ENCODE measurements around the gene PTAFR. TPM values are rescaled to one million over a fixed set of nuclear protein-coding genes. Genes with fewer than 3 reads are reported as not detected.

The PTAFR gene
- polyA plus RNA-seq, 1 donor from 2014 or later, result 14.6 TPM

GRCh38 chr1:28104866-28105467 is 71.5 kb downstream of the PTAFR start:
- no peak overlapping the region for H3K27ac Mint-ChIP-seq
- H3K9me3 Mint-ChIP-seq, result no peaks in the 10 kb centered on the region
- H3K36me3 Mint-ChIP-seq, result no peaks in the 10 kb centered on the region
- peaks cover 0 to 2% (median 0%) of the 10 kb centered on the region in 3 donors for H3K4me1 Mint-ChIP-seq
- H3K27me3 Mint-ChIP-seq, result no peaks in the 10 kb centered on the region
- no peak overlapping the region for H3K4me3 Mint-ChIP-seq

GRCh38 chr1:28102189-28102588 is 74.3 kb downstream of the PTAFR start:
- no peaks in the 10 kb centered on the region for H3K27me3 Mint-ChIP-seq
- no peak overlapping the region for H3K27ac Mint-ChIP-seq
- H3K4me1 Mint-ChIP-seq, result peaks cover 0 to 2% (median 0%) of the 10 kb centered on the region in 3 donors
- no peaks in the 10 kb centered on the region for H3K36me3 Mint-ChIP-seq
- no peaks in the 10 kb centered on the region for H3K9me3 Mint-ChIP-seq
- no peak overlapping the region for H3K4me3 Mint-ChIP-seq

GRCh38 chr1:28099050-28099769 is 77.3 kb downstream of the PTAFR start:
- no peak overlapping the region for H3K27ac Mint-ChIP-seq
- H3K4me3 Mint-ChIP-seq, result no peak overlapping the region
- no peaks in the 10 kb centered on the region for H3K27me3 Mint-ChIP-seq
- no peaks in the 10 kb centered on the region for H3K9me3 Mint-ChIP-seq
- peaks cover 0 to 2% (median 0%) of the 10 kb centered on the region in 3 donors for H3K4me1 Mint-ChIP-seq
- no peaks in the 10 kb centered on the region for H3K36me3 Mint-ChIP-seq

Other genes starting within 250 kb of the PTAFR start
- gene SMPDL3B, start 241.7 kb downstream of the PTAFR start, polyA plus RNA-seq, result not detected
- gene XKR8, start 216.7 kb downstream of the PTAFR start, polyA plus RNA-seq, result 17.0 TPM
- gene EYA3, start 88.1 kb downstream of the PTAFR start, polyA plus RNA-seq, result 5.8 TPM
- gene DNAJC8, start 56.3 kb upstream of the PTAFR start, polyA plus RNA-seq, result 134 TPM
- 446 TPM for gene ATP5IF1, start 59.4 kb upstream of the PTAFR start, polyA plus RNA-seq
- gene SESN2, start 82.8 kb upstream of the PTAFR start, polyA plus RNA-seq, result 5.9 TPM
- gene MED18, start 152.3 kb upstream of the PTAFR start, polyA plus RNA-seq, result 12.6 TPM
- 18.5 TPM for gene PHACTR4, start 193.1 kb upstream of the PTAFR start, polyA plus RNA-seq